Activated CD8-positive, alpha-beta memory T cell treated with anti-CD3 and anti-CD28 coated beads, Interleukin-2, amount 50 U/mL, for 48 hours (primary cell): ENCODE data around the gene MAN1B1.
A peak's percentile ranks its signal among the peaks of the same experiment; 100 is the strongest.
"Not testable (repeated sequence)": the region's sequence is repeated elsewhere in the genome, so short reads cannot be mapped to it uniquely, and the experiment has no call there.

Experiments used
- DNase-seq: peaks from one replicate; pipeline ENCODE4 v3.0.0-alpha.2; 2020

The MAN1B1 gene

DNA sequence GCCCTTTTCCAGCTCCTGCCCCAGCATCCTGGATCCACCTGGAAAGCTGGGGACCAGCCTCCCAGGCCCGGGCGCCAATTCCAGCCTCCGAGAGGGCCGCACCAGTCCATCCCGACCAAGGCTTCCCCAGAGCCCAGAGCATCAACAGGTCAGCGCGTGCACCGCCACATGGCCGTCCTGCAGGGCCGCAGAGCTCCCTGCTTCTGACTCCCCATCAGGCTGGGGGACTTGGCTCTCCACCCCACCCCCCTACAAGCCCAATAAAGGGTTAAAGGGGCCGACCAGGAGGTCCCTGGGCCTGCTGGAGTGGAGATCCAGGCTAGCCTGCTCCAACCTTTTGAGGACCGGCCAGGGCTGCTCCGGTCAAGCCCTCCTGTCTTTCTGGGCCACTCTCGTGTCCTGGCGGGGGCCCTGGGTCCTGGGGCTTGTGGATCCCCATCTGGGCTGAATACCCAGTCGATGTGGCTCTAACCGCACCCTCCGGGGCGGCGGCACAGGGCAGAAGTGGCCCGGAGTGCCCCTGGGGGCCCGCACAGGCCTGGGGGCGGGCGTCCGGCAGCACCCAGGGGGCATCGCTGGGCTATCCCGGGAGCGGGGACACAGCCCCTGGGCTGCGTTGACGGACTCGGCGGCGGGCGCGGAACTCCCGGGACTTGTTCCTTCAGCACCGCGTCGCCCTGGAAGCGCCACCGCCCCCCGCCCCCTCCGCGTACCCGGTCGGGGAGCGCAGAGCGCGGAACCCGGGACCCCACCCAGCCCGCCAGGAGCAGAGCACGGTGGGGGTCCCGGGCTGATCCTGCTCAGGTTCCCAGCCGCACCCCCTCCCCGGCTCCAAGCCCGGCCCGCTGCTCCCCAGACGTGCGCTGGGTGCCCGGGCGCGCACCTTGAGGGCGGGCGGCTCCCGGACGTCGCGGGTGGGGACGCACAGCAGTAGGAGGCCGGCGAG, 33.5 kb upstream of the MAN1B1 start:
- no peak for DNase-seq

DNA sequence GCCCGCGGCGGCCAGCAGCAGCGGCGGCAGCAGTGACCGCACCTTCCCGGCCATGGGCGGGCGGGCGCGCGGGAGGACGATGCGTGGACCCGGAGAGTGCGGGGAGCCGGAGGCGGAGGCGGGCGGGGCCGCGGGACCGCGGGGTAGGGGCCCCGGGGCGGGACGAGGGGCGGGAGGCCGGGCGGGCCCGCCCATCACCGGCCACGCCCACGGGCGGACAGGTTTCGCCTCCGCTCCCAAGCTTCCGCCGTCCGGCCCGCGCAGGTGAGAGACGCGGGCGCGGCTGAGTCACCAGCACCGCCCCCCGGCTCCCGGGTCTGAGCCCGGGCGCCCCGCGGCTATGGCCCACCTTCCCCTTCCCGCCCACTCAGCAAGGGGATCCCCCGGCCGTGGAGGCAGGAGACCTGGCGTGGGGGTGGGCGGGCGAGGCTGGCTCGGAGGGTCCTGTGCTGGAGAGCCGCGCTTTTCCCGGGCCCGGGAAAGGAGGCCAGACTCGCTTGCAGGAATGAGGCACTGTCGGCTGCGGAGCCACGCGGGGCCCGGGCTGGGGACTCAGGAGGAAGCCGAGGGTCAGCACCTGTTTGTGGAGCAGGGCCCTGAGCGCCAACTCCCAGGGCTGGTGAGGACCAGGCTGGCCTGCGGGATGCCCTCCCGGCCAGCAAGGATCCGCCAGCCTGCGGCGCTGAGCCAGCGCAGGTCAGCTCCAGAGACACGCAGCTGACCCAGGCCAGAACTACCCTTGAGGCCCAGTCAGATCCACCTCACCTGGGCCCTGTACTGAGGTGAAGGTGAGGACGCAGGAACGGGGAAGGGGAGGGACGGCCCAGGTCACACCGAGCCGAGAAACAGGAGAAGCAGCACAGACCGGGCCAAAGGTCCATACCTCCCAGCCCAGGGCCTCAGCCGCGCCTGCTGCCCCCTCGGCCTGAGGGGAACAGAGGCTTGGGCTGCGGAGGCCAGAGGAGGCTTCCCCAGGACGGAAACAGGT, 32.5 kb upstream of the MAN1B1 start, which contains the start of gene ENTPD2:
Gene ENTPD2 (minus strand): TSS at position 118 of the 988 bp plus-strand sequence. CDS start 64 bp downstream, at position 54.
- no peak for DNase-seq

DNA sequence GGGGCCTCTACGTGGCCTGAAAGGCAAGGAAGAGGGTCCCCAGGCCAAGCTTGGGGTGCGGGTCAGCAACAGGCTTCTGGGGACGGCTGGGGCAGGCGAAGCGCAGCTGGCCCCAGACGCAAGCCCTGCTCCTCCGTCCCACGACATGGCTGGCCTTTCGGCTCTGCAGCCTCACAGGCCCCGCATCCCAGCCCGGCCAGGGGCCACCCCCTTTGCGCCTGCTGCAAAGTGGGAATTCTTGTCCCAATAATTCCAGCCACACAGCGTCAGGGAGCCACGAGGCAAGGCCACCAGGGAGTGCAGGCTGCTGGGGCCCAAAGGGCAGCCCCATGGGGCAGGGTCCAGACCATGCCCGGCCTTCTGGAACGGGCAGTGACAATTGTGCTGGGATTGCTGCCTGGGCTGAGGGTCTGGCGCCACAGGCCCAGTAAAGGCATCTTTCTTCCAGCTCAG, 31.8 kb upstream of the MAN1B1 start:
- no peak for DNase-seq

DNA sequence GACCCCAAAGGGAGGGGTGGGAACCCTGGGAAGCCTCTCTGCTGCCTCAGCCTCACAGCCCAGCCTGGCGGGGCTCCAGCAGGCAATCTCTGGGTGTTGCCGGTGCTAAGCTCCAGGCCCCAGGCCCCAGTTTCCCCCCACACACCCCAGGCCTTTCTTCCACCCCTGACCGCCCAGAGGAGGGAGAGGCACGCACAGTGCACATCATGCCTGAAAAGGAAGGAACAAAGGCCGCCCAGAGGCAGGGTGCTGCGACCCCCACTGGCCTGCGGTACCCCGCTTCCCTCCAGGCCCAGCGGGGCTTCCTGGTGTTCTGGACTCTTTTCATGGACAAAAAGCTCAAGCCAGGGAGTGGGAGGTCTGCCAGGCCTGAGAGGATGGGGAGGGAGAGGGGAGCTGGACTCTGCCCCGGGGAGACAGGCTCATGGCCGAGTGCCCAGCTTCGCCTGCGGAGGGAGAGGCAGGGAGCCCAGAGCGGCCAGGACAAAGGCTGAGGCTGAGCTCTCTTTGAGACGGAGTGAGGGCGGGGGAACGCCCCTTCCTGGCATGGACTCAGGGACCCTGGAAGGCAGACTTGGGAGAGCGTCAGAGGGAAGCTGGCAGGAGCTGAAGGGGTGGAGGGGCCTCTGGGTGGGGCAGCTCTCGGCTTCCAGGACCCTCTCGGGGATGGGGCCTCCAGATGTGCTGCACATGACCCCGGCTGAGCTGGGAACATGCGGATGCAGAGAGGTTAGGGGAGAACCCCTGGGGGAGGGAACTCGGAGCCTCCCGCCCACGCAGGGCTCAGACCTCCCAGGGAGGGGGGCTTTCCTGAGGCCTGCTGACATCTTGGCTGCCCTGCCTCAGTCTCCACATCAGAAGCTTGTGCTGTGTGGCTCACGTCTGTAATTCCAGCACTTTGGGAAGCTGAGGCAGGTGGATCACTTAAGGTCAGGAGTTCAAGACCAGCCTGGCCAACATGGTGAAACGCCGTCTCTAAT, 31.1 kb upstream of the MAN1B1 start:
- DNase-seq: no peak

DNA sequence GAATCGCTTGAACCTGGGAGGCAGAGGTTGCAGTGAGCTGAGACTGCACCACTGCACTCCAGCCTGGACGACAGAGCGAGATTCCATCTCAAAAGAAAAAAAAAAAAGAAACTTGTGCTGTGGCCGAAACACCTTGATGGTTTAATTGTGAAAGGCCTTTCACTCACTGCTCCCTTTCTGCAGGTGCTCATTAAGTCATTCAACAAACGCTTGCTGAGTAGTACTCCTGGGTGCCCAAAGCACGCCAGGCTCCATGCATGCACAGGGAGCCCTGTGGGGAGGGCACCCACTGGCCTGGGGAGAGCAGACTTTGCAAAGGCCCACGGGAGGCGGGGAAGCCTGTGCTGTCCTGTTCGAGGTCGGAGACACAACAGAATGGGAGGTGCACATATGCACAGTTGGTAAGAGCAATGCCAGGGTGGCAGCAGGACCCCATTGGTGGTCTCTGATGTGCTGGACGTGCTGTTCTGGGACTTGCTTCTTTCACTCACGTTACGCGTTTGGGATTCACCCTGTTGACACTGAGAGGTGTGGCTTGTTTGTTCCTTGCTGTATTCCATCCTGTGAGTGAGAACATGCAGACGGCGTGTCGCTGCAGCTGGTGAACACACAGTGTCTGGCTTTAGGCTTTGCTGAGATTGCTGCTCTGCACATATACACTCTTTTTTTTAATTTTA, 29.9 kb upstream of the MAN1B1 start:
- DNase-seq: no peak

DNA sequence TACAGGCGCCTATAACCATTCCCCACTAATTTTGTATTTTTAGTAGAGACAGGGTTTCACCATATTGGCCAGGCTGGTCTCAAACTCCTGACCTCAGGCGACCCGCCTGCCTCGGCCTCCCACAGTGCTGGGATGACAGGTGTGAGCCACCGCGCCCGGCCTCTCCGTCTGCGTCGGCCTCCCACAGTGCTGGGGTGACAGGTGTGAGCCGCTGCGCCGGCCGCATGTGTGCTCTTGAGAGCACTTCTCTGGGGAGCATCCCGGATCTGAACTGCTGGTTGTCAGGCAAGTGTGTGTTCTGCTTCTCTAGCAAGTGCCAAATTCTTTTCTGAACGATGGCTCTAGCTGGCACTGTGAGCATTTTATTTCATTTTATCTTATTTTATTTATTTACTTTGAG, 29.2 kb upstream of the MAN1B1 start:
- DNase-seq: no peak

DNA sequence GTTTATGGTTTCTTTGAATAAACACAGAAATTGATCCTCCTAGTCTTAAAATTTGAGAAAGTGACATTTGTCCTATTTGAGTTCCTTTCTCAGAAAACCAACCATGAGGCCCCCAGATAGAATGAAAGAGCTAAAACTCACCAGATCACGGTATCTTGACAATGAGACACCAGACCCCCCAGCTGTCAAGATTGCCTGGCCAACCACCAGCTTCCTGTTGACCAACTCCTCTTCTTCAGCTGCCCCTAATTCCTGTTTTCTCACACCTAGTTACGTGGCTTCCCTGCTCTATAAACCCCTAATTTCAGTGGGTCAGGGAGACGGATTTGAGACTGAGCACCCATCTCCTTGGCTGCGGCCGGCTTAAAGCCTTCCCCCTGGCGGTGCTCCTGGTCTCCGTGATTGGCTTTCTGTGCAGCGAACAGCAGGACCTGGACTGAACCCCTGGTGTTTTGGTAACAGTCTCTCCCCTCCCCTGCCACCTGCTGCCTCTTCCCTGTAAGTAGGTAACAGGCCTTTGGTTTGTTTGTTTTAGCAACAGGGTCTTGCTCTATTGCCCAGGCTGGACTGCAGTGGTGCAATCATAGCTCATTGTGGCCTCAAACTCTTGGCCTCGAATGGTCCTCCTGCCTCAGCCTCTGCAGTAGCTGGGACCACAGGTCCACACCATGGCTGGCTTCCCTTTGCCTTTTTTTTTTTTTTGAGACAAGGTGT, 28.1 kb upstream of the MAN1B1 start:
- no peak for DNase-seq

DNA sequence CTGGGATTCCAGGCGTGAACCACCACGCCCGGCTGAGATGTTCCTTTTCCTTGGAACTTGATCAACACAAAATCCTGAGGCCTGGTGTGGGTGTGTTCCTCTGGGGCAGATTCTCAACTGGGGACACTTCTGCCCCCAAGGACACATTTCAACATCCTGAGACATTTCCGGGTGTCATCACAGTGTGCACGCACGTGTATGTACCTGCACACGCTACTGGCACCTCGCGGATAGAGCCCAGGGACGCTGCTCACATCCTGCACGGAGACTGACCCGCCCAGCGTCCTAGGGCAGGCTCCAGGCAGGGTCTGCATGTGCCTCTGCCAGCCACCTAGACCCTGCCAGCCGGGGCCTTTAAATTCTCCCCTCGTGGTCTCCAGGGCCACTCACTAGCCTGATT, 24.4 kb upstream of the MAN1B1 start:
- no peak for DNase-seq

DNA sequence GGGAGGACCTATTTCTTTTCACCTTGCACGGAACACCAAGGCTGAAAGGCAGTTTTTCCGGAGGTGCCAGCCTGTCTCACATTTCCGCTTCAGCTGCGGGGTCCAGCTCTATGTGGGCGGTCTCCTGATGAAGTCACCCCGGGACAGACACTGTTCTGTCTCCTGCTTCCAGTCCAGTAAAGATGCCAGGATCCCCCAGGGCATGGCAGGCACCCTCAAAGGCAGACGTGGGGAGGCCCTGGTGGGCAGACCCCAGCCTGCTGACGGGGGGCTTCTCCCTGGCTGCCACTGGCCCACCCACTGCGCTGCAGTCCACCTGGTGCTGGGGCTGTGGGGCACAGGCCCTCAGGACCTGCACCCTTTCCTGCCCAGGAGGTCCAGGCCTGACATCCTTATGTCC, 24.0 kb upstream of the MAN1B1 start:
- DNase-seq: not testable (repeated sequence)

DNA sequence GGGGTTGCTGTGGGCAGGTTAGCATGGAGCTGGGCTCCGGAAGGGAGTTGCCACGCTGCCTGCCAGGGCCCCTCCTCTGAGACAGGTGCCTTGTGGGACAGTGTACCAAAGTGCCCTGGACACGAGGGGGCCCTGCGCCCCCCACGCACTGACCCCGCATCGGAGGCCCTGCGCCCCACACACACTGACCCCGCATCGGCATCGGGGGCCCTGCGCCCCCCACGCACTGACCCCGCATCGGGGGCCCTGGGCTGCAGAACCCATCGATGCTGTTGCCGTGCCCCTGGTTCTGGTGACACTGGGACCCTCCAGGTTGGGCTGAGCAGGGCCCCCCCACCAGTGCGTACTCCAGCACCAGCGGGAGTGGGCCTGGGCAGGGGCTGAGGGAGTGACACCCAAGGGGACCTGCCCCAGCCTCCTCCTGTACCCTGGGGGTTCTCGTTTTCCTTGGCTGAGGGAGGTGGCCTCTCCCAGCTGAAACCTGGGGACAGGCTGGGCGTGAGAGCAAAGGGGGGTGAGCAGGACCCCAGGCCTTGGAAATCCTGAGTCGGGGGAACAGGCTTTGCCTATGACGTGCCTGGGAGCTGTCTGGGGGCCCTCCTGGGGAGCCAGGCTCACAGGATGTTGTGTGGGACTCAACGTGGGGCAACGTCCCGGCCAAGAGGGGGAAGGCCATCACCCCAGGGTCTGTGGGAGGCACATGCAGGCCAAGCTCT, 23.3 kb upstream of the MAN1B1 start:
- DNase-seq: no peak

DNA sequence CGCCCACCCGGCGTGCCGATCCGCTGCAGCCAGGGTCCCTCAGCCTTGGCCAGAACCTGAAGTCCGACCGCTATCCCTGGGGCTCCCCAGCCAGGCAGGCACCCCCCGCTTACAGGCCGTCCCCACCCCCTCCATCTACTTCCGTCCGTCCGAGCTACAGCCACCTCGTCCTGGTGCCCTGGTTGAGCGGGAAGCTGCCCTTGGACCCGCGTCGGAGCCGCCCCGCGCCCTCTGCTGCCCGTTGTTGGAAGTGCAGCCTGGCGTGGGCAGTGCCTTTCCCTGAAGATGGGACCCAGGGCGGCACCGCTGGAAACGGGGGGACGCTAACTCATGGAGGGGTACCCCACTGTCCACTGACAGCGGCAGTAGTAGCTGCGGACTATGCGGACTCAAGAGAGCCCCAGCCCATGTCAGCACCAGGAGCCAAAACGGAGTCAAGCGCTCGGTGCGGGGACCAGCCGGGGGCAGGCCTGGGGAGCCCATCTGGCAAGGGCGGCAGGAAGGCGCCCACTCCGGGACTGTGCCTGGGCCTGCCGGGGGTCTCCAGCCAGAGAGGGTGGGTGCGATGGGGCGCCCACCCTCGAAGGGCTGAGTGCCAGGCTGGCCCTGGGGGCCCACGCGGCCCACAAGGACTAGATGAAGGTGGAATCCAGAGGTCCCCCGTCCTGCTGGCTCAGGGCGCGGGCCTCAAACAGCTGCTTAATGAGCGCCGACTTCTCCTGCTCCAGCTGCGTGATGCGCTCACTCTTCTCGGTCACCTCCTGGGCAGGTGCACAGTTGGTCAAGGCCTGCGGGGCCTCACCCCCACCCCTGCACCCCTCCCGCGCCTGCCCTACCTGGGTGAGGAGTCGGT, 22.5 kb upstream of the MAN1B1 start:
- peak; percentile 93 for DNase-seq

DNA sequence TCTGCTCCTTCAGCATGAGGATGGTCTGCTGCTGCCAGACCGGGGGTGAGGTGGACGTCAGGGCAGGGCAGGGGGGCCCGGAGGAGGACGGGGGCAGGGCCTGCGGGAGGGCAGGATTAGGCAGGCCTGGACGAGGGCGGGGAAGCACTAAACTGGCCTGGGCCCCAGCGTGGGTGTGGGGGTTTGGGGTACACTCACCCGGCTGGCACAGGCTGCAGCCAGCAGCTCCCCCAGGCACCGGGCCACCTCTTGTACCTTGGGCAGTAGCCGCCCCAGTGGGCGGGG, 22.0 kb upstream of the MAN1B1 start:
- DNase-seq: no peak

DNA sequence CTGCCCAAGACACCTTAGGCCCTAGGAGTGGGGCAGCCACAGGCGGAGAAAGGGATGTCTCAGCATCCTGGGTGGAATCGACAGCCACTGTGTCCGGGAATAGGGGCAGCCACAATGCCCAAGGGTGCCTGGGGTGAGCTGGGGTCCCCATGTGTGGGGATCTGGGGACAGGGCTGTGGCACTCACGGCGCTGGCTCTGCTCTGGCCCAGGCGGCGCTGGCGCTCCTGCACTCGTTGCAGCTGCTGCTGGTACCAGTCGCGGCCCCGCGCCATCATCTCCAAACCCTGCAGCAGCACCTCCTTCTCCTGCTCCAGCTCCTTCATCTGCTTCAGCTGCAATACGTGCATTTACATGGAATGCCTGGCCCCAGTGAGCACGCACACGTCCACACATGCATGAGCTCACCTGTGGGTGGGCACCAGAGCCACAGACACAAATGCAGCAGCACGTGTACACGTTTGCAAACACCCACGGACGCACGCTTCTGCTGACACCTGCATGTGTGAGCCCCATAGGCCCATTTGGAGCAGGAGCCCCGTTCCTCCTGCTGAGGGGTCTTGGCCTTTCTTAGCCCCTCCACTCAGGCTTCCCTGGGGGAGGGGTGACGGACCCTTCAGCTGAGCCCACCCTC, 21.3 kb upstream of the MAN1B1 start:
- DNase-seq: no peak

DNA sequence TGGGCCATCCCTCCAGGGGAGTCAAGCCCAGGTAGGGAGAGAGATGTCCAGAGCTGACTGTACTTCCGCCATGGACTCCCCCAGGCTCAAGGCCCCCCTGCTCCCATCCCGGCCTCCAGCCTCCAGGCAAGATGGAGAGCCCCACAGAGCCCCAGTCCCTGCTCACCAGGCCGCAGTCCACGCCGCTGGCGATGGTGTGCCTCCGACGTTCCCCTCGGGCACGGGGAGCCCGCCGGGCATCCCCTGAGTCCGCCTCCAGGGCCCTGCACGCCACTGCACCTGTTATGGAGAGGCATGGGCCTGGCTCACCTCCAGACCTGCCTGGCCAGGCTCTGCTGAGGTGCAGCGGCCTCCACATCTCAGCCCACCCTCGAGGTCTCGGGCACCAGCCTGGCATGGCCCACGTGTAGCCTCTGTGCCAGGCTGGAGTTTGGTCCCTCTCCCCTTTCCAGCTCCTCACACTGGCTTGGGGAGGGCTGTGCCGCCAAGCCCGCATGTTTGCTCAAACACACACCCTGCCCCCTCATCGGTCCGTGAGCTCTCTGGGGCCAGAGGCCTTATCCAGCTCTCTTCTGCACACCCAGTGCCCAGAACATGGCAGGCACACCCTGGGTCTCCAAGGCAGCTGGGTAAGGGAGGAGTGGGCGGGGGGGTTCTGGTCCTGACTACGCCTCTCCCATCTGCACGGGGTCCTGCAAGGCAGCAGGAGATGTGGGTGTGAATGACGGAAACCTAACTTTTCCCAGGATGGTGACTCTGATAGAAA, 20.5 kb upstream of the MAN1B1 start:
- DNase-seq: no peak

DNA sequence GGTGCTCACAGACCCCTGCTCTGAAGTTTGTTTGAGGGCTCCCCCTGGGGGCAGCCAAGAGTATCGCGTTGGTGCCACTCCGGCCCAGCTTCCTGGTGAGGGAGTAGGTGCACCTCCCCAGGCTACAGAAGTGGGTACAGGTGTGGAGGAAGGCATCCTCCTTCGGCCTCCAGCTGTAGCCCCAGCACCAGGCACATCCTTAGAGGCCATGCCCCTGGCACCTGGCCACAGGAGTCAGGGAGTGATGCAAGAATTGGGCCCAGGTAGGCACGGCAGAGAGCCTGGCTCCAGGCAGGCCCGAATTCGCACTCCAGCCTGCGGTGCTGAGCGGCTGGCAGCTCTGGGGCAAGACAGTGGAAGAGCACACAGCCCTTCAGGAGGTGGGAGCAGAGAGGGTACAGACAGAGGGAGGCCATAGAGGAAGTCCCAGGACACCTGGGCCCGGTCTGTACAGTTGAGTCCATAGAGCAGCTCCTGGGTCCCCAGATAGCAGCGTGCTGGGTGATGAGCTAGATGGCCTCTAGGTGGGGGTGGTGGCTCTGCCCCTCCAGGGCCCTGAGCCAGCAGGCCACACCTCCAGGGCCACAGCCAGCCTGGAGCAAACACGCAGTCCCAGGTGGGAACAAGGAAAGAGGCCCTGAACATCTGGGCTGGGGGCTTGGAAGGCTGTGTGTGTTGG, 18.8 kb upstream of the MAN1B1 start:
- peak; percentile 92 for DNase-seq

DNA sequence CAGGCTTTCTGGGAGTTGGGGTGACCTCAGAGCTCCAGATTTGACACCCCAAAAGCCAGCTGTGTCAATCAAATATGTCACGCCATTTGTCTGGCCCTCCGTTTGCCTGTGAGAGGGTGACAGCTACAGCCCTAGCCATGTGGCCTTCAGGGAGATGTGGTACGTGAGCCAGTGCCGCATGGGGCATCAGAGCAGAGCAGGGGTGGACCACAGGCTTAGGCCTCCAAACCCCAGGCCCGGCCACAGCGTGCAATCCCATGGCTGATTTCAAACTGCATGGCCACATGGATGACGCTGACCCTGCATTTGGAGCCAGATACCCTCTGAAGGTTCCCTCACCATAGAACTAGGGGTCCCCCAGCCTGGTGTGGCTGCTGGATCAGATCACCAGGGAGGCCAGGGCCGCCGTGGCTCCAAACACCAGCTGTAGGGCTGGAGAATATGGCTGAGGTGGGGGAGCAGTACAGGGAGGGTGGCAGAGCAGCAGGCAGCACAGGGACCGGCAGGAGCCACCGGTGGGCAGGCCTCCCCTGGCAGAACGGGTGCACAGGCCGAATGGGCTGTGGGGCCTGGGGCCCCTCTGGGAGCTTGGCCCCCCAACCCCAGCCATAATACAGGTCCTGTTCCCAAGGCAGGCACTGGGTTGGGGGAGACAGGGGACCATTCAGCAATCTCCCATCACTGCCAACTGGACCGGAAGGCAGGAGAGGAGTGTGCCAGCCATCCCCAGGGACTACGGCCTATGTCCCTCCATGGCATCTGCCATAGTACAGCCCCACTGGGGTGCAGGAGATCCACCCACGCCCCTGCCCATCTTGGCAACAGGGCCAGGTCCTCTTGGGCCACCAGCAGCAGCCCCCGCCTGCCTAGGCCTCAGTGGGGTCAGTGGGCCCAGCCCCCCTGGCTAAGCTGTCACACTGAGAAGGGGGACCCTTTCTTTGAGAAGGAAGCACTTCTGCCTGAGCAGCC, 18.0 kb upstream of the MAN1B1 start:
- DNase-seq: no peak
